T-helper 1 cell treated with Interleukin-12 subunit alpha and Interleukin-12 subunit beta and Interleukin-4 antibody, amounts not matched to agents 30 μg/mL and 1 μg/mL, for 36 hours (primary cell): Measurements from ENCODE around the gene TGFBI.

Source experiments
- H3K27ac Mint-ChIP-seq: one replicate; pipeline ENCODE4 v1.8.0; 2021; ENCODE audit warnings: mild to moderate bottlenecking, mixed read lengths
- H3K27me3 Mint-ChIP-seq: one replicate; pipeline ENCODE4 v1.8.0; 2021; ENCODE audit warnings: low read depth, mixed read lengths
- H3K36me3 Mint-ChIP-seq: one replicate; pipeline ENCODE4 v1.8.0; 2021; ENCODE audit warnings: low read depth, mixed read lengths
- H3K4me1 Mint-ChIP-seq: one replicate; pipeline ENCODE4 v1.8.0; 2021; ENCODE audit warnings: low read depth, mixed read lengths
- H3K4me3 Mint-ChIP-seq: one replicate; pipeline ENCODE4 v1.8.0; 2021; ENCODE audit warnings: mild to moderate bottlenecking, moderate library complexity, mixed read lengths
- H3K9me3 Mint-ChIP-seq: one replicate; pipeline ENCODE4 v1.8.0; 2021; ENCODE audit warnings: mixed read lengths

TGFBI gene

GRCh38 chr5:136027311-136027710, 1.5 kb upstream of the TGFBI start:
- H3K4me1 Mint-ChIP-seq = no peaks in the 10 kb centered on the region
- no peak overlapping the region for H3K4me3 Mint-ChIP-seq
- H3K27me3 Mint-ChIP-seq = peaks cover 32% of the 10 kb centered on the region

GRCh38 chr5:136028090-136028489, 698 bp upstream of the TGFBI start:
- Mint-ChIP-seq H3K27ac (no peak overlapping the region), H3K27me3 (peaks cover 28% of the 10 kb centered on the region), H3K36me3 (no peaks in the 10 kb centered on the region), H3K9me3 (no peaks in the 10 kb centered on the region), H3K4me1 (no peaks in the 10 kb centered on the region), H3K4me3 (no peak overlapping the region)

More at GRCh38 chr5:136027311-136027710, 1.5 kb upstream of the TGFBI start:
- H3K36me3 Mint-ChIP-seq = no peaks in the 10 kb centered on the region
- H3K27ac Mint-ChIP-seq = no peak overlapping the region
- no peaks in the 10 kb centered on the region for H3K9me3 Mint-ChIP-seq

- no peak overlapping the region for H3K4me3 Mint-ChIP-seq
- no peak overlapping the region for H3K27ac Mint-ChIP-seq
- H3K27me3 Mint-ChIP-seq = peaks cover 23% of the 10 kb centered on the region
- H3K9me3 Mint-ChIP-seq = no peaks in the 10 kb centered on the region
- H3K36me3 Mint-ChIP-seq = no peaks in the 10 kb centered on the region
- no peaks in the 10 kb centered on the region for H3K4me1 Mint-ChIP-seq
Observed at GRCh38 chr5:136030252-136030651, 1.5 kb downstream of the TGFBI start.

DNA sequence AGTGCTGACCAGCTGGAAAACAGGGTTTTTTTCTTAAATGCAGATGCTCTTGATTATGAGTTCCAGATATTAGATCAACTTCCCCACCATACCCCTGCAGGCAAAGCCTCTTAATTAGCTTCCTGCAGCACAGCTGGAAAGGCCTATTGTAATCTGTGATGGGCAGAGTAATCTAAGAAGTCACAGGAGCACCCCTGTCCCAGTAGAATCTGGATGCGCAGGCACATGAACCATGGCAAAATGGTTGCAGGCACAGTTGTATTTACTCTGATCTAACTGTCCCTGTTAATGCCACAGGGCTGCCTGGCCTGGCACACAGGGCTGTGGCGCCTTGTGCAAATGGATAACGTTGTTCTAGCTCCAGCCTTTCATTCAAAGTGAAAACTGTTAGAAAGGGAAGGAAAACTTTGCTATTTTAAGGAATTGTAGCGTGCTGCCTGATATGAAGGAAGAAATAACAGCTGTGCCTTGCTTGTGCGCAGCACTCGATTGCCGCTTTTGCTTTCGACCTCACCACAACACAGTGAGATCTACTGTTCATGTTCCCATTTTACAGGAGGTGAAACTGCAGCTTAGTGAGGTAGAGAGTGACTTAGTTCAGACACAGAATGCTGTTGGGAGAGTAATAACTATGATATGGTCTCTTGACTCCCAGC, 2.3 kb downstream of the TGFBI start:
- H3K4me3 Mint-ChIP-seq = no peak overlapping the region

DNA sequence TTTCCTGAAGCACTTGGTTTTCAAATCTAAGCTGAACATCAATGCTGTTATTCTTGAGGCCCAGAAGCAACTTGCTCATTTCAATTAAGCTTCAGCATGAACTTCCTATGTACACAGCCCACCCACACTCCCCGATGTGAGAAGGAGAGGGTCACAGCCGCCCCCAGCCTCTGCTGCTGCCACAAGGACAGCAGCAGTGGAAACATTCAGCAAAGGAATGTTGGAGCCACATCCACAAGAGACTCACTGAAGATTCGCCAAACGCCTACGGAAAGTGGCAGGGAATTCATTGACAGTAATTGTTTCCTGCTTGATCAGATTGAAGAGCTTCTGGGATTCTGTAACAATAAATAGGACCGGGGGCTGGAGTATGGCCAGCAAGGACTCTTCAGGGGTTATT, 2.9 kb downstream of the TGFBI start:
- Mint-ChIP-seq H3K4me3 (no peak overlapping the region), H3K27ac (no peak overlapping the region), H3K27me3 (peaks cover 19% of the 10 kb centered on the region), H3K4me1 (peaks cover 5% of the 10 kb centered on the region), H3K36me3 (no peaks in the 10 kb centered on the region), H3K9me3 (no peaks in the 10 kb centered on the region)

More for the DNA sequence above, 2.3 kb downstream of the TGFBI start:
- Mint-ChIP-seq H3K27me3 (peaks cover 23% of the 10 kb centered on the region), H3K4me1 (no peaks in the 10 kb centered on the region), H3K9me3 (no peaks in the 10 kb centered on the region), H3K36me3 (no peaks in the 10 kb centered on the region), H3K27ac (no peak overlapping the region)

GRCh38 chr5:136032564-136032963, 3.8 kb downstream of the TGFBI start:
- Mint-ChIP-seq H3K27me3 (peaks cover 12% of the 10 kb centered on the region), H3K36me3 (no peaks in the 10 kb centered on the region), H3K9me3 (peaks cover 1% of the 10 kb centered on the region), H3K4me3 (no peak overlapping the region), H3K4me1 (peaks cover 13% of the 10 kb centered on the region), H3K27ac (no peak overlapping the region)

DNA sequence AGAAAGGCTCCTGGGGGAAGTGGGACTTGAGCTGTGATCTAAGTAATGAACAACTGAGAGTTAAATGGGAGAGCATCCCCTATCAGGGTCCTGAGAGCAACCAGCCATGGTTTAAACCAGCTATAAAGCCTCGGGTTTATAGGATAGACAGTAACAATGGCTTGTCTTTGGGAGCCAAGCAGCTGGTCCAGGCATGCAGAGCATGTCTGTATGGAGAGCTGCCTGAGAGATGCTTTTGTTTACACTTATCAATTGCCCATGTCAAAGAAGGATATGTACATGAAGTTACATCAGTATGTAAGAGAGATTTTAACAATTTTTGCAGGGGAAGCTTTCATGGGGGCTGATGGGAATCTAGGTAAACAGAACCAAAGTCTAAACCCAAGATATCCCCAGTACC, 4.4 kb downstream of the TGFBI start:
- H3K27ac Mint-ChIP-seq = no peak overlapping the region
- no peaks in the 10 kb centered on the region for H3K36me3 Mint-ChIP-seq
- H3K27me3 Mint-ChIP-seq = peaks cover 7% of the 10 kb centered on the region
- H3K9me3 Mint-ChIP-seq = peaks cover 3% of the 10 kb centered on the region
- no peak overlapping the region for H3K4me3 Mint-ChIP-seq
- peaks cover 17% of the 10 kb centered on the region for H3K4me1 Mint-ChIP-seq

DNA sequence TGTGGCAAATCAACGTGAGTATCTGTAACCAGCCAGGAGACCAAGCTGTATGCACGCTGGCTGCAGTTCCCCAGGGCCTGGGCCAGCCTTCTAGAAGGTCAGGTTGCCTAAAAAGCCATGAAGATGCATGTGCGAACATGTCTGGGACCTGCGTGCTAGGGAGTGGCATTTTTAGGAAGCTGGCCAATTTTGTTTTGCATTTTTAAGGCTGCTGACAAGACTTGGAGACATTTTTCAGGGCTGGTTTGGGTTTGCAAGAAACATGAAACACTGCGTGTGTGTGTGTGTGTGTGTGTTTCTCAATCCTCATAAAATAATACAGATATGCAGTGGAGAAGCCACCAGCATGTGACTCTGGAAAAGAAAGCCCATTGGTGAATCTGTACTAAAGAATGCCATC, 5.1 kb downstream of the TGFBI start:
- H3K9me3 Mint-ChIP-seq = peaks cover 3% of the 10 kb centered on the region
- H3K4me1 Mint-ChIP-seq = peaks cover 17% of the 10 kb centered on the region
- no peak overlapping the region for H3K27ac Mint-ChIP-seq
- peaks cover 7% of the 10 kb centered on the region for H3K27me3 Mint-ChIP-seq
- H3K36me3 Mint-ChIP-seq = no peaks in the 10 kb centered on the region
- no peak overlapping the region for H3K4me3 Mint-ChIP-seq

GRCh38 chr5:136034492-136034891, 5.7 kb downstream of the TGFBI start:
- peaks cover 3% of the 10 kb centered on the region for H3K9me3 Mint-ChIP-seq
- H3K36me3 Mint-ChIP-seq = no peaks in the 10 kb centered on the region
- H3K4me3 Mint-ChIP-seq = no peak overlapping the region
- no peak overlapping the region for H3K27ac Mint-ChIP-seq
- peaks cover 7% of the 10 kb centered on the region for H3K27me3 Mint-ChIP-seq
- H3K4me1 Mint-ChIP-seq = peaks cover 17% of the 10 kb centered on the region

DNA sequence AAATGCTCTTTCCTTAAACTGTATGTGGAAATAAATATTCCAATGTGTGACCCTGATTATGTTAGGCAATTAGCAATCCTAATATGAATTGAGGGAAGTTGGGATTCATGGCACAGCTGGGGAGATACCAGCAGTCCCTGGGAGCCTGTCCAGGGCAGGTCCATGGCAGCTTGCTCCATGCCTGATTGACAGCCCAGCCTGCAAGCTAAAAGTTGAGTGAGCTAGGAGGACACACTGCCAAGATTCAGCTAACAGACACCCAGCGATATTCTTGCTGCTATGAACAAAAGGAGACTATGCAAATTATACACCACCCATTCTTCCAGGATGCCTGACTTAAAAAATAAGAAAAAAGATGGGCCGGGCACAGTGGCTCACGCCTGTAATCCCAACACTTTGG, 6.2 kb downstream of the TGFBI start:
- Mint-ChIP-seq H3K36me3 (no peaks in the 10 kb centered on the region), H3K27me3 (peaks cover 7% of the 10 kb centered on the region), H3K4me3 (no peak overlapping the region), H3K4me1 (peaks cover 17% of the 10 kb centered on the region), H3K27ac (no peak overlapping the region), H3K9me3 (peaks cover 3% of the 10 kb centered on the region)

- Mint-ChIP-seq H3K27ac (no peak overlapping the region), H3K36me3 (no peaks in the 10 kb centered on the region), H3K27me3 (peaks cover 3% of the 10 kb centered on the region), H3K9me3 (peaks cover 3% of the 10 kb centered on the region), H3K4me3 (no peak overlapping the region), H3K4me1 (peaks cover 17% of the 10 kb centered on the region)
Observed at GRCh38 chr5:136035837-136036236, 7.0 kb downstream of the TGFBI start.

GRCh38 chr5:136036293-136036911, 7.6 kb downstream of the TGFBI start:
- Mint-ChIP-seq H3K36me3 (no peaks in the 10 kb centered on the region), H3K4me3 (no peak overlapping the region), H3K27me3 (peaks cover 3% of the 10 kb centered on the region), H3K4me1 (peaks cover 17% of the 10 kb centered on the region), H3K9me3 (peaks cover 3% of the 10 kb centered on the region), H3K27ac (peak overlapping the region; percentile 43)

DNA sequence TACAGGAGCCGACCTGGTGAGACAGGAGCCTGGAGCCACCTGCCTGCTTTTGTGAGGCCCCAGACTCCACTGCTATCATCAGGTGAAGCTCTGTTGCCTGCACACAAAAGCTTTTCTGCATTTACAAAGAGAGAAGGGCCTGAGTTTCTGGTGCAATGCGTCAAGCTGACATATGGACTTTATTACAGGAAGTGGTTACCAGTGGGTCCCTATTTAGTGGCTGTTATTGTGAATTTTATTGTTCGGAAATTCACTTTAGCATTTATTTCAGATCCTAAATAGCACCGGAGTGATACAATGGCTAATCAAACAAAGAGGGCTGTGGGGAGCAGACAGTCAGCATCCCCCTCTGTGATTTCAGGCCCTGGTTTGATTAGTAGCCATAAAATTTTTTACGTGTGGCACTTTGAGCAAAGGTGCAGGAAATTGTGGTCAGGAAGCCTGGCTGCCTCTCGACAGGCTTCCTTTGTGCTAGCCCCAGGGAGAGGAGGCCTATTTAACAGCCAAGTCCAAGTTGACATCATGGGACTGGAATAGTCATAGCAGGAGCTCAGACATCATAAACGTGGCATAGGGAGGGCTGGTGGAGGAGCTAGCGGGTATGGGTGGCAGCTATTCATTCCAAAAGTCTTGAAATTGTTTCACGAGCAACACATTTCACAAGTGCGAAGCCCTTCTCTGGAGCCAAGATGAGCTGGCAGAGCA, 8.4 kb downstream of the TGFBI start:
- Mint-ChIP-seq H3K36me3 (no peaks in the 10 kb centered on the region), H3K27me3 (peaks cover 3% of the 10 kb centered on the region), H3K9me3 (peaks cover 3% of the 10 kb centered on the region), H3K4me3 (no peak overlapping the region), H3K4me1 (peaks cover 17% of the 10 kb centered on the region), H3K27ac (peak overlapping the region; percentile 26)

DNA sequence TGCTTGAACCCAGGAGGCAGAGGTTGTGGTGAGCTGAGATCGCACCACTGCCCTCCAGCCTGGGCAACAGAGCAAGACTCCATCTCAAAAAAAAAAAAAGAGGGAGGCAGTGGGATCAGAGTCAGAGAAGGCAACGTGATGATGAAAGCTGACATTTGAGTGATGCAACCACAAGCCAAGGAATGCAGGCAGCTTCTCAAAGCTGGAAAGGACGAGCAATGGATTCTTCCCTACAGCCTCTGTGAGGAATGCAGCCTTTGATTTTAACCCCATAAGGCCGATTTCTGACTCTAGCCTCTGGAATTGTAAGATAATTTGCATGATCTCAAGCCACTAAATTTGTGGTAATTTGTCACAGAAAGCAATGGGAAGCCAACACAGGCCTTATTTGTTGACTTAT, 9.8 kb downstream of the TGFBI start:
- Mint-ChIP-seq H3K4me1 (peaks cover 17% of the 10 kb centered on the region), H3K36me3 (no peaks in the 10 kb centered on the region), H3K27ac (no peak overlapping the region), H3K4me3 (no peak overlapping the region), H3K27me3 (peaks cover 3% of the 10 kb centered on the region), H3K9me3 (peaks cover 3% of the 10 kb centered on the region)

DNA sequence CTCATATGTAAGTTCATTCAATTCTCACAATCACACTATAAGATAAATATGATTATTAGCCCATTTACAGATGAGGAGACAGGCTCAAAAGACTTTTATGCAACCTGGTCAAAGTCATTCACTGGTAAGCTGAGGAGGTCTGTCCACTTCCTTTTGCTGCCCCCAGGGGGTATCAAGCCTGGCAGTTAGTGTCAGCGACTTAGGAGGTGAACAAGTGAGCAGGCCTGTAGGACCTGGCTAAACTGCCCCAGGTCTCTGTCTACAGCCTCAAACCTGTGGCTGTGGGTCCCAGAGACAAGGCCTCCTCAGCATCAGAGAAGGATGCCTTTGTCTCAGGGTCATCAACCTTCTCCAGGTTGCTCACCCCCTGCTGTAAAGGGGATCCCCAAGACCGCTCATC, 10.4 kb downstream of the TGFBI start:
- Mint-ChIP-seq H3K4me1 (peaks cover 17% of the 10 kb centered on the region), H3K36me3 (no peaks in the 10 kb centered on the region), H3K4me3 (no peak overlapping the region), H3K27ac (no peak overlapping the region), H3K27me3 (peaks cover 3% of the 10 kb centered on the region), H3K9me3 (peaks cover 3% of the 10 kb centered on the region)
